ENCODE results near the gene PNPLA2. TPM values are rescaled to one million over a fixed set of nuclear protein-coding genes. Genes with fewer than 3 reads are reported as not detected.

The PNPLA2 gene
- total RNA-seq, 1 experiment from 2014 or later, result 40.2 TPM

DNA sequence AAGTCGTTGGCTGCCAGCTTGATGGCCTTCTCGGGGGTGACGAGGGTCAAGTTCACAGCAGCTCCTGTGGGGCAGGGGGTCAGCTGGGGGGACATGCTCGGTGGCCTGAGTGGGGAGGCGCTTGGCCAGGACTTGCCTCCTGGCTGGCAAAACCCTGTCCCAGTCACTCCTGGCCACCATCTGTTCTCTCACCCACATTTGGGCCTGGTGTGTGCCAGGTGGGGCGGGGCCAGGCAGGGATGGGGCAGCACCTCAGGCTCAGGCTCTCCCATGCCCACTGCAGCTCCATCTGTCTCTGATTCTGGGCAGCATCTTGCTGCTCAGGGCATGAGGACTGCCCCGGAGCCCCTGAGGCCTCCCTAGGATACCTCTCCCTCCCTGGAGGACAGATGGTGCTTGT lies 25.2 kb upstream of the PNPLA2 start:
- Histone ChIP-seq H3K9me3 (ENCODE audit: low read length) (no peaks in the 10 kb centered on the region), H3K27ac (ENCODE audit: low read length) (no peak overlapping the region), H3F3A (ENCODE audit: low read length, unreplicated experiment) (peaks cover 4% of the 10 kb centered on the region), H3K36me3 (ENCODE audit: low read depth, low read length) (no peaks in the 10 kb centered on the region; the same call in 1 of the 2 replicates), H3K4me3 (ENCODE audit: low read length) (no peak overlapping the region), H3K79me2 (ENCODE audit: low read length) (peaks cover 24% of the 10 kb centered on the region), H3K9me2 (replicated peaks; ENCODE audit: low read length) (no peaks in the 10 kb centered on the region), H3K27me3 (ENCODE audit: low read length) (no peaks in the 10 kb centered on the region), H4K20me1 (ENCODE audit: low read length) (no peaks in the 10 kb centered on the region), H3K9ac (ENCODE audit: low read length) (no peak overlapping the region), H2AFZ (ENCODE audit: low read length) (no peak overlapping the region), H3K4me1 (ENCODE audit: insufficient read depth, low read length) (peaks cover 19% of the 10 kb centered on the region), H3K4me2 (ENCODE audit: low read length) (no peak overlapping the region)
- ChIA-PET POLR2A (ENCODE audit: unreplicated experiment) (no interaction called here), CTCF (no interaction called here)
- TF ChIP-seq, protein P1, sequence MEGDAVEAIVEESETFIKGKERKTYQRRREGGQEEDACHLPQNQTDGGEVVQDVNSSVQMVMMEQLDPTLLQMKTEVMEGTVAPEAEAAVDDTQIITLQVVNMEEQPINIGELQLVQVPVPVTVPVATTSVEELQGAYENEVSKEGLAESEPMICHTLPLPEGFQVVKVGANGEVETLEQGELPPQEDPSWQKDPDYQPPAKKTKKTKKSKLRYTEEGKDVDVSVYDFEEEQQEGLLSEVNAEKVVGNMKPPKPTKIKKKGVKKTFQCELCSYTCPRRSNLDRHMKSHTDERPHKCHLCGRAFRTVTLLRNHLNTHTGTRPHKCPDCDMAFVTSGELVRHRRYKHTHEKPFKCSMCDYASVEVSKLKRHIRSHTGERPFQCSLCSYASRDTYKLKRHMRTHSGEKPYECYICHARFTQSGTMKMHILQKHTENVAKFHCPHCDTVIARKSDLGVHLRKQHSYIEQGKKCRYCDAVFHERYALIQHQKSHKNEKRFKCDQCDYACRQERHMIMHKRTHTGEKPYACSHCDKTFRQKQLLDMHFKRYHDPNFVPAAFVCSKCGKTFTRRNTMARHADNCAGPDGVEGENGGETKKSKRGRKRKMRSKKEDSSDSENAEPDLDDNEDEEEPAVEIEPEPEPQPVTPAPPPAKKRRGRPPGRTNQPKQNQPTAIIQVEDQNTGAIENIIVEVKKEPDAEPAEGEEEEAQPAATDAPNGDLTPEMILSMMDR (conservative IDR thresholded peaks at IDR 0.05; ENCODE audit: low read depth, low read length), result no peak
- TF ChIP-seq EZH2phosphoT487 (IDR thresholded peaks at IDR 0.05; ENCODE audit: borderline replicate concordance, low read length), result no peak
- TF ChIP-seq EZH2 (IDR thresholded peaks at IDR 0.05; ENCODE audit: low read length, unreplicated experiment), result no peak
- intact Hi-C loops (cut with micrococcal nuclease), result no loop called here
- no peak for DNase-seq
- BruUV-seq (replicated peaks), result no TSS peak
- ATAC-seq, result no peak

DNA sequence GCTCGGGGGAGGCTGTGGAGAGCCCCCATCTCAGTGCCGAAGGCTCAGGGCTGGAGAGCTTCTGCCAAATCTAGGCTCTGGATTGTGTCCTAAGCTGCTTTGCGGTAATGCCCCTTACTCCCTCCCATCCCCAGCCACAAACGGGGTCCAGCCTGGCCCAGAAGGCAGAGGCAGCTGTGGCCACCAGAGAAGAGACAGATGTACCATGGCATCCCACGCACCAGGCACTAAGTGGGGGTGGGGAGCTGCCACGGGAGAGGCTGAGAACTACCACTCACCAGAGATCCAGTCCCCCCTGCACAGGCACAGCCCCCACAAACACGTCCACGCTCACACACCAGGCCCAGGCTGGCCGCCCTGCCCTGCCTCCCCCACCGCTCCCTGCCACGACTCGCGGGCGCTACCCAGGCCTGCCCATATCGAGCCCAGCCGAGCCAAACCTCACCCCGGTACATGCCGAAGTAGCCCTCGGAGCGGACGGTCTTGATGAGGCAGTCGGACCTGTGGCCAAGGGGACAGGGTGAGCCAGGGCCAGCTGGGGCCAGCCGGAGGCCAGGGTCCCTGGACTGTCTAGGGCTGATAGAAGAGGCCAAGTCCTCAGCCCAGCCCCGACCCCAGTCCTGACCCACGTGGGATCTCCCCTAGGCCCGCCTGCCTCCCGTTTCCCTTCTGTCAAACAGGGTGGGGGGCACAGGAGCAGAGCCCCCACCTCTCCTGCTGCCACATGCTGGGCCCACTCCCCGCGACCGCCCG lies 24.5 kb upstream of the PNPLA2 start:
- Histone ChIP-seq H3K9ac (ENCODE audit: low read length) (no peak overlapping the region), H3K9me2 (replicated peaks; ENCODE audit: low read length) (no peaks in the 10 kb centered on the region), H3K27me3 (ENCODE audit: low read length) (no peaks in the 10 kb centered on the region), H3K4me3 (ENCODE audit: low read length) (no peak overlapping the region), H4K20me1 (ENCODE audit: low read length) (no peaks in the 10 kb centered on the region), H3K9me3 (ENCODE audit: low read length) (no peaks in the 10 kb centered on the region), H3K4me1 (ENCODE audit: insufficient read depth, low read length) (peaks cover 19% of the 10 kb centered on the region), H3K36me3 (ENCODE audit: low read depth, low read length) (no peaks in the 10 kb centered on the region; the same call in 1 of the 2 replicates), H2AFZ (ENCODE audit: low read length) (no peak overlapping the region), H3K27ac (ENCODE audit: low read length) (no peak overlapping the region), H3K4me2 (ENCODE audit: low read length) (no peak overlapping the region; the same call in 1 of the 2 replicates), H3K79me2 (ENCODE audit: low read length) (peaks cover 24% of the 10 kb centered on the region), H3F3A (ENCODE audit: low read length, unreplicated experiment) (peaks cover 4% of the 10 kb centered on the region)
- intact Hi-C loops (cut with micrococcal nuclease), result no loop called here
- TF ChIP-seq EZH2phosphoT487 (IDR thresholded peaks at IDR 0.05; ENCODE audit: borderline replicate concordance, low read length) (no peak), EZH2 (IDR thresholded peaks at IDR 0.05; ENCODE audit: low read length, unreplicated experiment) (no peak)
- TF ChIP-seq, protein P1 (conservative IDR thresholded peaks at IDR 0.05; ENCODE audit: low read depth, low read length), result no peak
- CTCF ChIA-PET, result no interaction called here
- DNase-seq (no peak), ATAC-seq (no peak)
- POLR2A ChIA-PET (ENCODE audit: unreplicated experiment), result no interaction called here
- no TSS peak for BruUV-seq (replicated peaks)

Measured in PC-3 (cell line).